ENCODE measurements around the gene ATAD5. TPM values are rescaled to one million over a fixed set of nuclear protein-coding genes. Genes with fewer than 3 reads are reported as not detected.

Gene ATAD5
- total and polyA plus RNA-seq, 2 of the 13 experiments (the other 11 are each of a cell fraction or from before 2014, with no cell fraction given): 1.8 to 10.7 TPM

- TF ChIP-seq ISL2 (CRISPR knock-in tag; IDR thresholded peaks at IDR 0.05) (no peak), NFKBIZ (CRISPR knock-in tag; IDR thresholded peaks at IDR 0.05) (no peak), TGIF2 (CRISPR knock-in tag; IDR thresholded peaks at IDR 0.05) (0 out of 2 replicates have a peak, but pooled peaks have one; percentile 29), ZNF256 (CRISPR knock-in tag; conservative IDR thresholded peaks at IDR 0.05) (no peak), ZNF772 (CRISPR knock-in tag; IDR thresholded peaks at IDR 0.05) (no peak), SMC3 (IDR thresholded peaks at IDR 0.05; ENCODE audit: low read length) (no peak), FUBP1 (CRISPR knock-in tag; IDR thresholded peaks at IDR 0.05; ENCODE audit: borderline replicate concordance) (no peak), HNF4G (IDR thresholded peaks at IDR 0.05; ENCODE audit: borderline replicate concordance, low read depth, low read length) (no peak), HNF4G (CRISPR knock-in tag; IDR thresholded peaks at IDR 0.05; ENCODE audit: borderline replicate concordance, low read depth) (peak; percentile 34; the same call in 1 of the 2 replicates), GABPB1 (CRISPR knock-in tag; IDR thresholded peaks at IDR 0.05) (peak; percentile 27; the same call in 1 of the 2 replicates), ZBED4 (CRISPR knock-in tag; IDR thresholded peaks at IDR 0.05; ENCODE audit: borderline replicate concordance) (0 out of 2 replicates have a peak, but pooled peaks have one; percentile 31), ETV5 (CRISPR knock-in tag; IDR thresholded peaks at IDR 0.05; ENCODE audit: borderline replicate concordance) (peak; percentile 32; the same call in 1 of the 2 replicates), ZSCAN21 (CRISPR knock-in tag; IDR thresholded peaks at IDR 0.05; ENCODE audit: borderline replicate concordance) (peak; percentile 73; the same call in 1 of the 2 replicates), ZFX (CRISPR knock-in tag; IDR thresholded peaks at IDR 0.05; ENCODE audit: low read depth) (peak; percentile 67), ZNF607 (CRISPR knock-in tag; IDR thresholded peaks at IDR 0.05; ENCODE audit: borderline replicate concordance) (no peak), MXI1 (IDR thresholded peaks at IDR 0.05; ENCODE audit: borderline replicate concordance, low read depth, low read length) (peak; percentile 40; the same call in 1 of the 3 replicates)
- TF ChIP-seq, protein P1, sequence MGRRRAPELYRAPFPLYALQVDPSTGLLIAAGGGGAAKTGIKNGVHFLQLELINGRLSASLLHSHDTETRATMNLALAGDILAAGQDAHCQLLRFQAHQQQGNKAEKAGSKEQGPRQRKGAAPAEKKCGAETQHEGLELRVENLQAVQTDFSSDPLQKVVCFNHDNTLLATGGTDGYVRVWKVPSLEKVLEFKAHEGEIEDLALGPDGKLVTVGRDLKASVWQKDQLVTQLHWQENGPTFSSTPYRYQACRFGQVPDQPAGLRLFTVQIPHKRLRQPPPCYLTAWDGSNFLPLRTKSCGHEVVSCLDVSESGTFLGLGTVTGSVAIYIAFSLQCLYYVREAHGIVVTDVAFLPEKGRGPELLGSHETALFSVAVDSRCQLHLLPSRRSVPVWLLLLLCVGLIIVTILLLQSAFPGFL (CRISPR knock-in tag; IDR thresholded peaks at IDR 0.05): no peak
- TF ChIP-seq, protein P2, sequence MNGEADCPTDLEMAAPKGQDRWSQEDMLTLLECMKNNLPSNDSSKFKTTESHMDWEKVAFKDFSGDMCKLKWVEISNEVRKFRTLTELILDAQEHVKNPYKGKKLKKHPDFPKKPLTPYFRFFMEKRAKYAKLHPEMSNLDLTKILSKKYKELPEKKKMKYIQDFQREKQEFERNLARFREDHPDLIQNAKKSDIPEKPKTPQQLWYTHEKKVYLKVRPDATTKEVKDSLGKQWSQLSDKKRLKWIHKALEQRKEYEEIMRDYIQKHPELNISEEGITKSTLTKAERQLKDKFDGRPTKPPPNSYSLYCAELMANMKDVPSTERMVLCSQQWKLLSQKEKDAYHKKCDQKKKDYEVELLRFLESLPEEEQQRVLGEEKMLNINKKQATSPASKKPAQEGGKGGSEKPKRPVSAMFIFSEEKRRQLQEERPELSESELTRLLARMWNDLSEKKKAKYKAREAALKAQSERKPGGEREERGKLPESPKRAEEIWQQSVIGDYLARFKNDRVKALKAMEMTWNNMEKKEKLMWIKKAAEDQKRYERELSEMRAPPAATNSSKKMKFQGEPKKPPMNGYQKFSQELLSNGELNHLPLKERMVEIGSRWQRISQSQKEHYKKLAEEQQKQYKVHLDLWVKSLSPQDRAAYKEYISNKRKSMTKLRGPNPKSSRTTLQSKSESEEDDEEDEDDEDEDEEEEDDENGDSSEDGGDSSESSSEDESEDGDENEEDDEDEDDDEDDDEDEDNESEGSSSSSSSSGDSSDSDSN (CRISPR knock-in tag; IDR thresholded peaks at IDR 0.05): no peak
- TF ChIP-seq, protein P3, sequence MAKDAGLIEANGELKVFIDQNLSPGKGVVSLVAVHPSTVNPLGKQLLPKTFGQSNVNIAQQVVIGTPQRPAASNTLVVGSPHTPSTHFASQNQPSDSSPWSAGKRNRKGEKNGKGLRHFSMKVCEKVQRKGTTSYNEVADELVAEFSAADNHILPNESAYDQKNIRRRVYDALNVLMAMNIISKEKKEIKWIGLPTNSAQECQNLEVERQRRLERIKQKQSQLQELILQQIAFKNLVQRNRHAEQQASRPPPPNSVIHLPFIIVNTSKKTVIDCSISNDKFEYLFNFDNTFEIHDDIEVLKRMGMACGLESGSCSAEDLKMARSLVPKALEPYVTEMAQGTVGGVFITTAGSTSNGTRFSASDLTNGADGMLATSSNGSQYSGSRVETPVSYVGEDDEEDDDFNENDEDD (CRISPR knock-in tag; IDR thresholded peaks at IDR 0.05; ENCODE audit: borderline replicate concordance): peak; percentile 49; the same call in 1 of the 2 replicates
Observed at GRCh38 chr17:30929081-30929633, 97.4 kb downstream of the ATAD5 start (continued).

Data from HepG2 (cell line).